Measurements from ENCODE around the gene ADAMTS14.

The ADAMTS14 gene

GRCh38 chr10:70688828-70689227, 16.5 kb downstream of the ADAMTS14 start:
- DNase-seq (ENCODE audit: extremely low read depth in 1 of 2, low read depth in 1 of 2): no peak

GRCh38 chr10:70689661-70690060, 17.4 kb downstream of the ADAMTS14 start:
- DNase-seq (ENCODE audit: extremely low read depth in 1 of 2, low read depth in 1 of 2): no peak

DNA sequence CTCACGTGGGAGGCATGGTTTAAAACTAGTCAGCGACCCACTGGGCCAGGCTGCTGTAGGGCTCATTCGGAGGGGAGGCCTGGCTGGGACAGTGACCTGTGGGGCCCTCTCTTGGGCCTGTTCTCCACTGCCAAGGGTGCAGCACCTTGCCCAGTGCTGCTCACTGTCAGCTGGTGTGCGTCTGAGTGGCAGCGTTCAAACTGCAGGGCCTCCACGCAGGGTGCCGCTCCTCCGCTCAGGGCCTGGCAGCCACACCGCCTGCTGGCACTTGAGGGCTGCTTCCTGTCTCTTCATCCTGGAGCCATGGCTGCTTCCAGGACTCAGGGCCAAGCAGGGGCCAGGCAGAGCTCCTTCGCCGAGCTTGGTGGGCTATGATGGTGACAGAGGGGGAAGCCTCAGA, 18.3 kb downstream of the ADAMTS14 start:
- DNase-seq (ENCODE audit: extremely low read depth in 1 of 2, low read depth in 1 of 2): no peak

DNA sequence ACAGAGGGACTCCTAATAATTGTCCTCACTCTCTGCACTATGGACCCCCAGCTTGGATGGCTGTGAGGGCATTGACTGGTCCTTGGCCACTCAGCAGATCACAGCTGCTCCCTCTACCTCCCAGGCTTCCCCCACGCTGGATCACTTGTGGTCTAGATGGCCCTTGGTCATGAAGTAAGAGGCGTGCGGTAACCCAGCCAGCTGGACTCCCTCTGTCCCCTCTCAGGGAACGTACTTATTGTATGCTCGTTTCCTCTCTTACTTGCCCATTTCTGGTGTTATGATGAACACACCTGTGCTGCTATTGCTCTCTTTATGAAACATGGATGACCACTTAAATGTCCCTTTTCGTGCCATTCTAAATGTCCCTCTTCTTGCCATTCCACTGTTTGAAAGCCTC, 19.3 kb downstream of the ADAMTS14 start:
- DNase-seq (ENCODE audit: extremely low read depth in 1 of 2, low read depth in 1 of 2): no peak

DNA sequence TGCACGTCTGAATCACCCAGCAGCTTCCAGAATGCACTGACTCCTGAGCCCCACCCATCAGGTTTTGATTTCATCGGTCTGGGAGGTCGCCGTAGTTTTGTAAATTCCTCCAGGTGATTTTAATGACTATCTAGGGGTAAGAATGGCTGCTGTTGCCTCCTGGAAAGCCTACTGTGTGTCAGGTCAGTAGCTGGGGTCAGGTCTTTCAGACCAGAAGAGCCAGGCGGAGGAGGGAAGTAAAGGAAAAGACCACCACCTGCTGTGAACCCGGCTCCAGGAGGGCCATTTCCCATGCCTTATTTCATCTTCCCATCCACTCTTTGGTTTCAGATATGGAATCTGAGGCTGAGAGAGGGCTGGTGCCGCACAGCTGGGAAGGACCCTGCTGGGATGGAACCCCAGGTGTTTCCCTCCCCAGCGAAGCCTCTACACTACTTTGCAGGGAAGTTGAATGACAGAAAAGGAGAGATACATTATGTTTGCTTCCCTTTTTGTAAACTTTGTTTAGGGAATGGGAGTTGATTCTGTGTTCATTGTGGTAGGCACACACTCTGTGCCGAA, 19.8 kb downstream of the ADAMTS14 start:
- DNase-seq (ENCODE audit: extremely low read depth in 1 of 2, low read depth in 1 of 2): no peak

- no peak for DNase-seq (ENCODE audit: extremely low read depth in 1 of 2, low read depth in 1 of 2)
Measured at GRCh38 chr10:70693619-70694335, 21.5 kb downstream of the ADAMTS14 start.

GRCh38 chr10:70694418-70695141, 22.3 kb downstream of the ADAMTS14 start:
- no peak for DNase-seq (ENCODE audit: extremely low read depth in 1 of 2, low read depth in 1 of 2)

DNA sequence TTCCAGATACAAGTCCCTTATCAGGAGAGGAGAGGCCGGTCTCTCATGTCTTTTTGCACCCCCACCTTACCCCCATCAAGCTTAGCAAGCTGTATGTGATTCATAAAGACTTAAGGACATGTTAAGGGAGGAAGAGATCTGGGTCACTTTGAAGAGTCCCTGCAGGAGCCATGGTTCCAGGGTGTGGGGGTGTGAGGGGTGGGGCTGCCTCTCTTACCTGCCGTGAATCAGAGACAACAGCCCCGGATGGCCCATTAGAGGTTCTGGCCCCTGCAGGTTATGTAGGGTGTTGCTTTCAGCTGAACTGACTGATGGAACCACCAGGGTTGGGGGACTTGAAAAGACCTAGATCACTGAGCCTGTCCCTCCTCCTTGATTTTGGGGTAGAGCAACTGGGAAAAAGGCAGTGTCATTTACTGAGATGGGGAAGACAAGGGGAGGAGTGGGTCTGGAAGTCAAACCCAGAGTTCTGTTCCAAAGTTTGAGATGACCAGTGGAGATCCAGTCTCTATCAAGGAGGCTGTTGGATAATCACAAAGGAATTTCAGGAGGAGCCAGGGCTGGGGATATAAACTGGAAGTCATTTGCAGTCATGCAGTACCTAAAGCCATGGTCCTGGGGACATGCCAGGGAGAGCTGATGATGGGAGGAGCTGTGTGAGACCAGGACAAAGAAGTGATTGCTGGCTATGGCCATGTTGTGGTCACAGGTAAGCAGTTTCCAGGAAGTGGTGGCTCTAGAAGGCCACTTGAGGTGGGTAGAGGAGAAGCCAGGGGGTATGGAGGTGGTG, 23.1 kb downstream of the ADAMTS14 start:
- DNase-seq (ENCODE audit: extremely low read depth in 1 of 2, low read depth in 1 of 2): no peak

- no peak for DNase-seq (ENCODE audit: extremely low read depth in 1 of 2, low read depth in 1 of 2)
Measured at GRCh38 chr10:70698211-70698610, 25.9 kb downstream of the ADAMTS14 start.

- DNase-seq (ENCODE audit: extremely low read depth in 1 of 2, low read depth in 1 of 2): no peak
Measured at GRCh38 chr10:70699063-70699658, 26.9 kb downstream of the ADAMTS14 start.

GRCh38 chr10:70699659-70700174, 27.4 kb downstream of the ADAMTS14 start:
- no peak for DNase-seq (ENCODE audit: extremely low read depth in 1 of 2, low read depth in 1 of 2)

DNA sequence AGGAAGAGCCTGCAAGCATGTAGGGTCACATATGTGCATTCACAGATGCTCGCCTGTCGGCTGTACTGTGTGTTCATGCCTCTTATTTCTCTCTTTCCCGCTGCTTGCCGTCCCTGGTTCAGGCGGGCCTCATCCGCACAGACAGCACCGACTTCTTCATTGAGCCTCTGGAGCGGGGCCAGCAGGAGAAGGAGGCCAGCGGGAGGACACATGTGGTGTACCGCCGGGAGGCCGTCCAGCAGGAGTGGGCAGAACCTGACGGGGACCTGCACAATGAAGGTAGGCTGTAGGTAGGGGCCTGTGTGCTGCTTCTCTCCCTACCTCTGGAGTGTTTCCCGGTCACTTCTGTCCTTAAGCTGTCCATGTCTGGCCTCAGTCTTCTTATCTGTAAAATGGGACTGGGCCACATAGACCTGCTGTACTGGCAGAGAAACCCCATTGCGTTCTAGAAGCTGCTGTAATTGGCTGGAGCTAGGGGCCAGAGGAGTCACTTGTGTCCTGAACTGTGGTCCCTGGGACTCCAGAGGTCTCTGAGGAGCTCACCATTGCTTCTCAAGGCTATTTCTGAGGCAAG, 30.0 kb downstream of the ADAMTS14 start:
- no peak for DNase-seq (ENCODE audit: extremely low read depth in 1 of 2, low read depth in 1 of 2)

DNA sequence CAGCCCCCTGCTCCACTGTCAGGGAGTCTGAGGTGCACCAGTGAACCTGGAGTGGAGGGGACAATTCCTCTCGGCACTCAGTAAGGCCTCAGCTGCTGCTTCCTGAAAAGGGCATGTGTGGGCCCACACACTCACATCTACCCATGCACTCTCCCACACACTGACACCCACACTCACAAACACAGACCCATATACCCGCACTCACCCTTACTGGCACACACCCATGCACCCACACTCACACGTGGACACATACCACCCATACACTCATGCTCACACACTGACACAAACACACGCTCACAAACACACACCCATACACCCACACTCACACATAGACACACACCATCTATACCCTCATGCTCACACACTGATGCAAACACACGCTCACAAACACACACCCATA, 31.9 kb downstream of the ADAMTS14 start:
- no peak for DNase-seq (ENCODE audit: extremely low read depth in 1 of 2, low read depth in 1 of 2)

GRCh38 chr10:70705121-70705861, 33.0 kb downstream of the ADAMTS14 start:
- DNase-seq (ENCODE audit: extremely low read depth in 1 of 2, low read depth in 1 of 2): no peak

- no peak for DNase-seq (ENCODE audit: extremely low read depth in 1 of 2, low read depth in 1 of 2)
Measured at GRCh38 chr10:70711177-70711576, 38.9 kb downstream of the ADAMTS14 start.

- no peak for DNase-seq (ENCODE audit: extremely low read depth in 1 of 2, low read depth in 1 of 2)
Measured at GRCh38 chr10:70711911-70712310, 39.6 kb downstream of the ADAMTS14 start.

DNA sequence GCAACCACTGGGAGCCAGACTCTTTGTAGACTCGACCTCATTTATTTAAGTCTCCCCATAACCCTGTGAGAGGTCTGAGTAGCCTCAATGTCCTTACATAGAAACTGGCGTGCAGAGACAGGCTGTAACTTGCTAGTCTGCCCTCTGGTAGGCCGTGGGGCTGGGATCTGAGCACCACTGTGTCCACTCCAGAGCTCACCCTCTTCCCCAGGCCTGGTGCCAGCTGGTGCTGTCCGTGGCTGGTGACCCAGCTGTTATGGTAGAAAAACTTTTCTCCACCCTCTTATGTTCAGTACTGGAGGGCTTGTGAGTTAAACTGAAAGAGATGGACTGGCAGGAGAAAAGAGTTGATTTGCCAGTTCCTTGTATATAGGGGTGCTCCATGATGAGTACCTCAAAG, 41.9 kb downstream of the ADAMTS14 start:
- DNase-seq (ENCODE audit: extremely low read depth in 1 of 2, low read depth in 1 of 2): no peak

DNA sequence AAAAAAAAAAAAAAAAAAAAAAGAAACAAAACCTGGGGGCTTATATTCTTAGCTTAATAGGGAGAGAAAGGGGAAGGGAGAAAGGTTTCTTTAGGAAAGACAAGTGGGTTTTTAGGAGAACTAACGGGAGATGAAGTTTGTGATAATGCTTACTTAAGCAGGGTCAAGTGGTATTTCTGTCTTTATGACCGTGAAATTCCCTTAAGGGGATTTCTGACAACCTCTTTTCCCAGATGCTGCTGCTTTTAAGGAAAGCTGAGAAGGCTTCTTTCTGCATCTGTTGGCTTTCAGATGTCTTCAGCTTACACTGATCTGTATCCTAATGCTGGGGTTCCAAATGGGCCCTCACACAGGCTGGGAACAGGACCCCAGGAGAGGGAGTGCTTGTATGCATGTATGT, 42.6 kb downstream of the ADAMTS14 start:
- no peak for DNase-seq (ENCODE audit: extremely low read depth in 1 of 2, low read depth in 1 of 2)

GRCh38 chr10:70715853-70716795, 43.8 kb downstream of the ADAMTS14 start:
- DNase-seq (ENCODE audit: extremely low read depth in 1 of 2, low read depth in 1 of 2): peak in 1 of 2 donors; percentile 20

Data from stimulated activated CD8-positive, alpha-beta memory T cell treated with anti-CD3 and anti-CD28 coated beads, Interleukin-7, amount 100 ng/mL, for 48 hours (primary cell).